ENCODE data around the gene TPSB2.
"Not testable (repeated sequence)": the region's sequence is repeated elsewhere in the genome, so short reads cannot be mapped to it uniquely, and the experiment has no call there.

TPSB2 gene

DNA sequence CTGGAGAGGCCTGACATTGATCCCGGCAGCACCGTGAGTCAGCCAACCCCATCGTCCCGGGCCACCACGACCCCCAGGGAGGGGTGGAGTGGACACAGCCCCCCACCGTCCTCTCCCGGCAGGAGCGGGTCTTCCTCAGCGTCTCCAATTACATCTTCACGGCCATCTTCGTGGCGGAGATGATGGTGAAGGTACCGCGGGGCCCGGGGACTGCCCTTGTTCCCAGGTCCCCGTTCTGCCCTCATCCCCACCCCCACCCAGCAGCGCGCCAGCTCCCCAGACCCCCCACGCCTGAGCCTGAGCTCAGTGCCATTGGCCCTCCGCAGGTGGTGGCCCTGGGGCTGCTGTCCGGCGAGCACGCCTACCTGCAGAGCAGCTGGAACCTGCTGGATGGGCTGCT, 19.5 kb downstream of the TPSB2 start:
- H3K27me3 Mint-ChIP-seq, result no peaks in the 10 kb centered on the region
- H3K4me3 Mint-ChIP-seq, result no peak overlapping the region
- ATAC-seq (no peak), DNase-seq (no peak)
- H3K4me1 Mint-ChIP-seq, result peaks cover 7% of the 10 kb centered on the region
- H3K27ac Mint-ChIP-seq, result no peak overlapping the region
- H3K9me3 Mint-ChIP-seq, result no peaks in the 10 kb centered on the region

DNA sequence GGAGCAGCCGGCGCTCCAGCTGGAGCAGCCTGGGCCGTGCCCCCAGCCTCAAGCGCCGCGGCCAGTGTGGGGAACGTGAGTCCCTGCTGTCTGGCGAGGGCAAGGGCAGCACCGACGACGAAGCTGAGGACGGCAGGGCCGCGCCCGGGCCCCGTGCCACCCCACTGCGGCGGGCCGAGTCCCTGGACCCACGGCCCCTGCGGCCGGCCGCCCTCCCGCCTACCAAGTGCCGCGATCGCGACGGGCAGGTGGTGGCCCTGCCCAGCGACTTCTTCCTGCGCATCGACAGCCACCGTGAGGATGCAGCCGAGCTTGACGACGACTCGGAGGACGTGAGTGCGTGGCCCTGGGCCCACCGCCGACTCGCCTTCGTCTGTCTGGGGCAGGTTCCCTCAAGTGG, 20.9 kb downstream of the TPSB2 start:
- peaks cover 7% of the 10 kb centered on the region for H3K4me1 Mint-ChIP-seq
- H3K27ac Mint-ChIP-seq, result no peak overlapping the region
- no peak for DNase-seq
- H3K4me3 Mint-ChIP-seq, result no peak overlapping the region
- H3K27me3 Mint-ChIP-seq, result no peaks in the 10 kb centered on the region
- no peak for ATAC-seq
- H3K9me3 Mint-ChIP-seq, result no peaks in the 10 kb centered on the region

- peaks cover 7% of the 10 kb centered on the region for H3K4me1 Mint-ChIP-seq
- no peaks in the 10 kb centered on the region for H3K9me3 Mint-ChIP-seq
- H3K27me3 Mint-ChIP-seq, result no peaks in the 10 kb centered on the region
- H3K4me3 Mint-ChIP-seq, result peak overlapping the region; percentile 60 to 71
- DNase-seq (no peak), ATAC-seq (peak; percentile 53)
- H3K27ac Mint-ChIP-seq, result peak overlapping the region; percentile 13 to 89
Measured at GRCh38 chr16:1208239-1208830, 21.6 kb downstream of the TPSB2 start.

- Mint-ChIP-seq H3K9me3 (no peaks in the 10 kb centered on the region), H3K4me3 (peak overlapping the region in 1 of 2 donors; percentile 22), H3K27ac (no peak overlapping the region), H3K27me3 (no peaks in the 10 kb centered on the region), H3K4me1 (peaks cover 7% of the 10 kb centered on the region)
- DNase-seq, result no peak
- no peak for ATAC-seq
Measured at GRCh38 chr16:1206786-1207185, 23.2 kb downstream of the TPSB2 start.

DNA sequence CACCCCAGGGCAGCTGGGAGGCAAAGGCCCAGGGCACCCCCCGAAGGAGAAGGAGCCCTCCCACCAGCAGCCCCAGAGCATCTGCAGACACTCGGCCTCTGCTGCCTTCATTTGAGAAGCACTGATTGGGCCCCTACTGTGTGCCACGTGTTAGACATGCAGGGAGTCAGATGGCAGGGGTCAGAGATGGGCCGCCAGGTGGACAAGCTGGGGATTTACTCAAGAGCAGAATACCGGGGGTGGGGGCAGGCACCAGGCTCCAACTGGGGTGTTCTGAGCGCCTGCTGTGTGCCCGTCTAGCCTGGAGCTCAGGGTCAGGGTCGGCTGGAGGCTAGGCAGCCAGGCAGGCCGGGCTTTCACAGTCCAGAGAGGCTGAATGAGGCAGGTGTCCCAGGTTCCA, 23.7 kb downstream of the TPSB2 start:
- Mint-ChIP-seq H3K4me3 (no peak overlapping the region), H3K9me3 (no peaks in the 10 kb centered on the region), H3K27ac (no peak overlapping the region), H3K4me1 (peaks cover 7% of the 10 kb centered on the region), H3K27me3 (no peaks in the 10 kb centered on the region)
- ATAC-seq (no peak), DNase-seq (no peak)

DNA sequence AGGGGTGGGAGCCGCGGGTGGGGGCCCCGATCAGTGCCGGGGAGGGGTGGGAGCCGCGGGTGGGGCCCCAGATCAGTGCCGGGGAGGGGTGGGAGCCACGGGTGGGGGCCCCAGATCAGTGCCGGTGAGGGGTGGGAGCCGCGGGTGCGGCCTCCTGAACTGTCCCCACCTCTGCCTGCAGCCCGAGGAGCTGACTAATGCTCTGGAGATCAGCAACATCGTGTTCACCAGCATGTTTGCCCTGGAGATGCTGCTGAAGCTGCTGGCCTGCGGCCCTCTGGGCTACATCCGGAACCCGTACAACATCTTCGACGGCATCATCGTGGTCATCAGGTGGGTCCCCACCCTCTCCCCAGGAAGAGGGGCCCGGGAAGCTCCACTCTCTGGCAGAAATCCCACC, 25.1 kb downstream of the TPSB2 start:
- Mint-ChIP-seq H3K27me3 (no peaks in the 10 kb centered on the region), H3K4me1 (peaks cover 7% of the 10 kb centered on the region), H3K9me3 (peaks cover 0 to under 1% of the 10 kb centered on the region in 2 donors), H3K27ac (no peak overlapping the region), H3K4me3 (no peak overlapping the region)
- DNase-seq, result no peak
- no peak for ATAC-seq

GRCh38 chr16:1202274-1202673, 27.7 kb downstream of the TPSB2 start:
- ATAC-seq (no peak), DNase-seq (no peak)
- Mint-ChIP-seq H3K27ac (no peak overlapping the region), H3K4me3 (no peak overlapping the region), H3K27me3 (no peaks in the 10 kb centered on the region), H3K4me1 (peaks cover 3% of the 10 kb centered on the region), H3K9me3 (peaks cover 0 to 5% of the 10 kb centered on the region in 2 donors)

DNA sequence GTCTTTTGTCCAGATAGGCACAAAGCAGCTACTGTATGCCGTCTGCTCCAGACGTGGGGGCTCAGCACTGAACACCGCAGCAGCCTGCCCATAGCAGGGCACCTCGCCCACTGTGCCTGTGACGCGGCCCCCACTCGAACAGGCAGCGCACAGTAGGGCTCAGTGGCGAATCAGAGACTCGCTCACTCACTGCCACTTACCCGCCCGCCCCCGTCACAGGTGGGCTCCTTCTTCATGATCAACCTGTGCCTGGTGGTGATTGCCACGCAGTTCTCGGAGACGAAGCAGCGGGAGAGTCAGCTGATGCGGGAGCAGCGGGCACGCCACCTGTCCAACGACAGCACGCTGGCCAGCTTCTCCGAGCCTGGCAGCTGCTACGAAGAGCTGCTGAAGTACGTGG, 28.5 kb downstream of the TPSB2 start:
- peaks cover 9% of the 10 kb centered on the region for H3K4me1 Mint-ChIP-seq
- H3K27ac Mint-ChIP-seq, result no peak overlapping the region
- H3K9me3 Mint-ChIP-seq, result peaks cover 0 to 5% of the 10 kb centered on the region in 2 donors
- H3K27me3 Mint-ChIP-seq, result no peaks in the 10 kb centered on the region
- DNase-seq (no peak), ATAC-seq (no peak)
- no peak overlapping the region for H3K4me3 Mint-ChIP-seq

GRCh38 chr16:1200014-1200627, 29.9 kb downstream of the TPSB2 start:
- Mint-ChIP-seq H3K27ac (no peak overlapping the region), H3K27me3 (no peaks in the 10 kb centered on the region), H3K4me1 (peaks cover 15% of the 10 kb centered on the region), H3K9me3 (peaks cover 0 to 5% of the 10 kb centered on the region in 2 donors), H3K4me3 (no peak overlapping the region)
- no peak for DNase-seq
- no peak for ATAC-seq

- H3K9me3 Mint-ChIP-seq, result peaks cover 0 to 5% of the 10 kb centered on the region in 2 donors
- no peak for ATAC-seq
- no peaks in the 10 kb centered on the region for H3K27me3 Mint-ChIP-seq
- no peak overlapping the region for H3K4me3 Mint-ChIP-seq
- DNase-seq, result no peak
- H3K4me1 Mint-ChIP-seq, result peaks cover 15% of the 10 kb centered on the region
- peak overlapping the region in 1 of 2 donors; percentile 65 for H3K27ac Mint-ChIP-seq
Measured at GRCh38 chr16:1199347-1200013, 30.5 kb downstream of the TPSB2 start.

GRCh38 chr16:1198671-1199346, 31.2 kb downstream of the TPSB2 start:
- not testable (repeated sequence) for H3K27ac Mint-ChIP-seq, ATAC-seq, H3K9me3 Mint-ChIP-seq, H3K4me3 Mint-ChIP-seq, DNase-seq, H3K27me3 Mint-ChIP-seq
- peaks cover 15% of the 10 kb centered on the region for H3K4me1 Mint-ChIP-seq

DNA sequence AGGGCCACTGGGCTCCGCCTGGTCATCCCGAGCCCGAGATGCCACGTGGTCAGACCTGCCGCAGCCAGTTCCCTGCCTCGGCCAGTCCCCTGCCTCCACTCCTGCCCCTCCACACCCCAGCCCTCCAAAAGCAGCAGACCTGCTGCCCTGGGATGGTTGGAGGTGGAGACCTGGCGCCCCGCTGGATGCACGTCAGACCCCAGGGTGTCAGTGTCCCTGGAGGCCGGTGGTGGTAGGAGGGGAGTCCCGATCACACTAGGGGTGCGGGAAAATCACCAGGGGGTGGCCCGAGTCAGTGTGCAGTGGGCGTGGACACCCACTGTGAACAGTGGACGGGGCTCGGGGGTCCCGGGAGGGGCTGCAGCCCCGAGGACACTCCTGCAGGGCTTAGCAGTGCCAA, 31.8 kb downstream of the TPSB2 start:
- H3K27ac Mint-ChIP-seq, result no peak overlapping the region
- ATAC-seq (no peak), DNase-seq (no peak)
- H3K27me3 Mint-ChIP-seq, result peaks cover 4% of the 10 kb centered on the region
- H3K4me1 Mint-ChIP-seq, result peaks cover 15% of the 10 kb centered on the region
- no peak overlapping the region for H3K4me3 Mint-ChIP-seq
- H3K9me3 Mint-ChIP-seq, result peaks cover 0 to 5% of the 10 kb centered on the region in 2 donors

DNA sequence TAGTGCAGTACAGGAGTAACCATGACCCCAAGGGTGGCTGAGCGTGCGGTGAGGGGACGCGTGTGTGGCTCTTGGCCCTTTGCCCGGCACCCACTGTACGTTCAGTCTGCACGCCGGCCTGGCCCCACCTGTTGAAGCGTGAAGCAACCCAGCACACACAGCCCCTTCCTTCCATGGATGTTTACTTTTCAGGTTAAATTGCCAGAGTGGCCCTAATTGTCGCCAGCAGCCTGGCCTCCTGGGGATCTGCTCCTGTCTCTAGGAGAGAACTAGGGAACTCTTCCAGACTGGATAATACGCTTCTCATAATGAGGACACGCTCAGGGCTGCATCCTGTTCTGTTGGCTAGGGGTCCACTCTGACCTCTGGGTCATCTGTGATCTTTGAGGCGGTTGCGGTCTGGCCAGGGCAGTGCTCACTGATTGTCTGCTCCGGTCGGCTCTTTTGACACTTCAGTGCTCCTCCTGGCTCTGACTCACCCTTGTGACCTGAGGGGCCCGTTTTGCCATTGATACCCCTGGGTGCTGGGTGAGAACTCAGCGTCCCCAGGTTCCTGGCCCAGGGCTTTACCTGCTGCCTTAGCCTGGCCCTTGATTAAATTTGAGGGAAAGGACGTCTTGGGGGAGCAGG, 32.6 kb downstream of the TPSB2 start:
- no peak overlapping the region for H3K4me3 Mint-ChIP-seq

GRCh38 chr16:1196494-1196893, 33.5 kb downstream of the TPSB2 start:
- no peak for ATAC-seq
- no peak for DNase-seq
- Mint-ChIP-seq H3K4me1 (peaks cover 15% of the 10 kb centered on the region), H3K27me3 (peaks cover 14% of the 10 kb centered on the region), H3K9me3 (peaks cover 0 to 5% of the 10 kb centered on the region in 2 donors), H3K4me3 (no peak overlapping the region), H3K27ac (no peak overlapping the region)

More for the DNA sequence above, 32.6 kb downstream of the TPSB2 start:
- H3K27me3 Mint-ChIP-seq, result peaks cover 12% of the 10 kb centered on the region
- no peak overlapping the region for H3K27ac Mint-ChIP-seq
- H3K9me3 Mint-ChIP-seq, result peaks cover 0 to 5% of the 10 kb centered on the region in 2 donors
- DNase-seq (no peak), ATAC-seq (no peak)
- peaks cover 15% of the 10 kb centered on the region for H3K4me1 Mint-ChIP-seq

GRCh38 chr16:1195393-1195666, 34.7 kb downstream of the TPSB2 start:
- H3K9me3 Mint-ChIP-seq, result peaks cover 0 to 5% of the 10 kb centered on the region in 2 donors
- no peak for ATAC-seq
- H3K27me3 Mint-ChIP-seq, result peaks cover 14% of the 10 kb centered on the region
- H3K27ac Mint-ChIP-seq, result no peak overlapping the region
- peaks cover 15% of the 10 kb centered on the region for H3K4me1 Mint-ChIP-seq
- H3K4me3 Mint-ChIP-seq, result no peak overlapping the region
- no peak for DNase-seq
